IMR-90 (cell line): ENCODE results near the gene CDC25B. TPM values are rescaled to one million over a fixed set of nuclear protein-coding genes. Genes with fewer than 3 reads are reported as not detected.

Experiments used
- ATAC-seq: fragments of 200-7000 bp; cut with Tn5 transposase; 2 replicates; pipeline ENCODE4 v1.9.1; 2020; ENCODE audit warnings: low read depth, mild to moderate bottlenecking, moderate library complexity
- BruUV-seq: library from RNA; stranded (reverse); fragments of 400-500 nt; replicated peaks from 2 replicates; lab custom pipeline; 2021; lab: Mats Ljungman, UMichigan
- CTCF ChIA-PET: fragments of 300-600 bp; formaldehyde crosslinking; extraction: SDS; loops from one replicate; lab custom pipeline; 2021; ENCODE audit warnings: antibody characterized with exemption; lab: Yijun Ruan, JAX
- POLR2A ChIA-PET: fragments of 300-600 bp; sonication (Branson Sonifier 250); formaldehyde crosslinking; loops from one replicate; lab custom pipeline; 2022; ENCODE audit warnings: antibody characterized with exemption; ENCODE audit not compliant: unreplicated experiment; lab: Charles Lee
- DNase-seq: peaks from one replicate; pipeline ENCODE4 v3.0.0; 2013
- H2AFZ ChIP-seq: replicated peaks from 2 replicates; pipeline ENCODE3; 2013; ENCODE audit warnings: low read length, mild to moderate bottlenecking; ENCODE audit not compliant: poor library complexity
- H2AK5ac ChIP-seq: 2 replicates; pipeline ENCODE4 v1.6.1; 2013; ENCODE audit warnings: low read depth, low read length, inconsistent platforms
- H2AK9ac ChIP-seq: replicated peaks from 2 replicates; pipeline ENCODE3; 2013; ENCODE audit warnings: mild to moderate bottlenecking, low read depth, low read length, moderate library complexity; ENCODE audit not compliant: poor library complexity
- H2BK120ac ChIP-seq: 2 replicates; pipeline ENCODE4 v1.6.1; 2013; ENCODE audit warnings: low read depth, low read length, inconsistent platforms
- H2BK15ac ChIP-seq: 3 replicates; pipeline ENCODE4 v1.6.1; 2013; ENCODE audit warnings: low read depth, low read length, inconsistent platforms
- H2BK20ac ChIP-seq: 2 replicates; pipeline ENCODE4 v1.6.1; 2013; ENCODE audit warnings: low read depth, mild to moderate bottlenecking, inconsistent platforms, low read length, moderate library complexity
- H2BK5ac ChIP-seq: 2 replicates; pipeline ENCODE4 v1.6.1; 2013; ENCODE audit warnings: mild to moderate bottlenecking, low read depth, low read length, inconsistent platforms; ENCODE audit not compliant: poor library complexity, severe bottlenecking
- H3K14ac ChIP-seq: replicated peaks from 2 replicates; pipeline ENCODE4 v1.6.1; 2013; ENCODE audit warnings: low read depth, low read length, inconsistent platforms
- H3K18ac ChIP-seq: 2 replicates; pipeline ENCODE4 v1.6.1; 2013; ENCODE audit warnings: low read depth, low read length, control low read depth
- H3K23ac ChIP-seq: 2 replicates; pipeline ENCODE4 v1.6.1; 2013; ENCODE audit warnings: low read depth, low read length, inconsistent platforms
- H3K27ac ChIP-seq: 2 replicates; pipeline ENCODE4 v1.5.1; 2013; ENCODE audit warnings: mild to moderate bottlenecking, control low read depth, low read length; ENCODE audit not compliant: insufficient read depth
- H3K27me3 ChIP-seq: 2 replicates; pipeline ENCODE4 v1.6.1; 2013; ENCODE audit warnings: low read length; ENCODE audit not compliant: control insufficient read depth, insufficient read depth
- H3K36me3 ChIP-seq: 2 replicates; pipeline ENCODE4 v1.6.1; 2013; ENCODE audit warnings: low read length, mixed read lengths; ENCODE audit not compliant: control insufficient read depth, insufficient read depth
- H3K4ac ChIP-seq: 2 replicates; pipeline ENCODE4 v1.6.1; 2013; ENCODE audit warnings: low read depth, low read length, inconsistent platforms
- H3K4me1 ChIP-seq: 2 replicates; pipeline ENCODE4 v1.6.1; 2013; ENCODE audit warnings: low read length, mixed read lengths; ENCODE audit not compliant: control insufficient read depth, insufficient read depth
- H3K4me2 ChIP-seq: 2 replicates; pipeline ENCODE4 v1.6.1; 2013; ENCODE audit warnings: low read depth, mild to moderate bottlenecking, control low read depth, low read length, moderate library complexity
- H3K4me3 ChIP-seq: 2 replicates; pipeline ENCODE4 v1.5.1; 2013; ENCODE audit warnings: low read depth, mild to moderate bottlenecking, control low read depth, low read length, moderate library complexity; ENCODE audit not compliant: insufficient read depth
- H3K56ac ChIP-seq: 2 replicates; pipeline ENCODE4 v1.6.1; 2013; ENCODE audit warnings: low read length, inconsistent platforms; ENCODE audit not compliant: insufficient read depth; ENCODE audit errors: extremely low read depth
- H3K79me1 ChIP-seq, 2 experiments: 2 replicates each; pipeline ENCODE4 v1.6.1; 2013; ENCODE audit warnings: low read length in 2 of 2, inconsistent platforms in 1 of 2, low read depth in 1 of 2
- H3K9ac ChIP-seq: 2 replicates; pipeline ENCODE4 v1.6.1; 2013; ENCODE audit warnings: low read depth, low read length, control low read depth
- H3K9me1 ChIP-seq: 2 replicates; pipeline ENCODE4 v1.6.1; 2013; ENCODE audit warnings: low read length, inconsistent platforms; ENCODE audit not compliant: insufficient read depth
- H3K9me3 ChIP-seq: 2 replicates; pipeline ENCODE4 v1.6.1; 2013; ENCODE audit warnings: low read length; ENCODE audit not compliant: control insufficient read depth, insufficient read depth
- H4K20me1 ChIP-seq: 2 replicates; pipeline ENCODE4 v1.6.1; 2013; ENCODE audit warnings: low read length, inconsistent platforms; ENCODE audit not compliant: insufficient read depth
- H4K5ac ChIP-seq: 2 replicates; pipeline ENCODE4 v1.6.1; 2013; ENCODE audit warnings: mild to moderate bottlenecking, low read depth, low read length, control low read depth
- H4K8ac ChIP-seq, 2 experiments: 2 replicates each; pipeline ENCODE4 v1.6.1; 2013; ENCODE audit warnings: low read depth in 2 of 2, low read length in 2 of 2, control low read depth in 1 of 2, inconsistent platforms in 1 of 2
- H4K91ac ChIP-seq: 2 replicates; pipeline ENCODE4 v1.6.1; 2013; ENCODE audit warnings: low read depth, low read length, inconsistent platforms; ENCODE audit not compliant: insufficient read depth
- CEBPB ChIP-seq: IDR thresholded peaks from 2 replicates; pipeline ENCODE4 v1.6.1; 2012; ENCODE audit warnings: low read depth, low read length, improper control_type of control experiment
- CTCF ChIP-seq: conservative IDR thresholded peaks from 2 replicates; pipeline ENCODE4 v1.5.1; 2012; ENCODE audit warnings: mild to moderate bottlenecking, low read depth, low read length, improper control_type of control experiment
- FOS ChIP-seq: fragments of 150-350 bp; IDR thresholded peaks from 2 replicates; pipeline ENCODE4 v1.6.1; 2016; ENCODE audit warnings: low read depth, low read length
- POLR2A ChIP-seq: IDR thresholded peaks from 2 replicates; pipeline ENCODE4 v1.6.1; 2012; ENCODE audit warnings: mild to moderate bottlenecking, low read depth, low read length
- RFX5 ChIP-seq: IDR thresholded peaks from 2 replicates; pipeline ENCODE4 v1.8.0; 2012; ENCODE audit warnings: low read depth, mild to moderate bottlenecking, low read length, moderate library complexity
- WGBS, 2 experiments: methylation state at CpG; one replicate each; pipeline versions ENCODE4 v1.1.5 to v1.1.7; 2013; ENCODE audit warnings: missing lambda C conversion rate in 2 of 2; ENCODE audit not compliant: insufficient read length in 1 of 2; ENCODE audit errors: extremely low coverage in 2 of 2; 5-methylcytosine and 5-hydroxymethylcytosine counted together
- dilution Hi-C: fragments of 300-500 bp; cut with HindIII; formaldehyde crosslinking; loops from one replicate; pipeline ENCODE4 v1.14.3; 2018; ENCODE audit warnings: low sequenced_read_pairs; ENCODE audit not compliant: unreplicated experiment
- in situ Hi-C: fragments of 300-500 bp; cut with MboI; formaldehyde crosslinking; loops from 3 replicates; pipeline ENCODE4 v1.14.3; 2019; ENCODE audit warnings: low sequenced_read_pairs, inconsistent platforms, mixed read lengths
- intact Hi-C: fragments of 100-400 bp; cut with micrococcal nuclease; formaldehyde crosslinking; loops from 2 replicates; pipeline ENCODE4 v1.10.0; 2022
- polyA plus RNA-seq, 3 experiments: library from polyadenylated mRNA; depleted of rRNA; stranded (reverse); fragments of >200 nt; gene quantifications; 2 replicates each; pipeline ENCODE4 v1.2.3, GENCODE V29; 2012; ENCODE audit warnings: low replicate concordance in 1 of 3
- total RNA-seq: library from RNA; depleted of rRNA; stranded (reverse); fragments of >200 nt; gene quantifications from 2 replicates; pipeline ENCODE4 v1.2.3, GENCODE V29; 2012

Gene CDC25B
- total and polyA plus RNA-seq, 2 of the 4 experiments (the other 2 are of a cell fraction) = 14.5 to 50.5 TPM

GRCh38 chr20:3767110-3767426 lies 29.0 kb upstream of the CDC25B start:
- no peak for ATAC-seq
- Histone ChIP-seq H3K79me1 (peaks cover 13 to 29% of the 10 kb centered on the region in 2 experiments), H4K5ac (no peak overlapping the region), H3K4me1 (peaks cover 11% of the 10 kb centered on the region), H3K27ac (peak overlapping the region; percentile 36; the same call in 1 of the 2 replicates), H4K20me1 (no peaks in the 10 kb centered on the region; the same call in 1 of the 2 replicates), H3K9ac (peak overlapping the region; percentile 71), H2BK15ac (no peak overlapping the region), H3K27me3 (no peaks in the 10 kb centered on the region), H3K18ac (no peak overlapping the region), H3K56ac (no peak overlapping the region), H3K9me3 (no peaks in the 10 kb centered on the region), H3K9me1 (no peaks in the 10 kb centered on the region; the same call in 1 of the 2 replicates), H2BK20ac (no peak overlapping the region), H4K8ac (peak overlapping the region; percentile 31 to 50; a peak in 2 of 4 replicates), H3K4ac (peak overlapping the region; percentile 1; the same call in 1 of the 2 replicates), H3K4me2 (peak overlapping the region; percentile 99), H2BK120ac (no peak overlapping the region), H4K91ac (no peak overlapping the region), H2AK9ac (peak overlapping the region; percentile 94), H2BK5ac (no peak overlapping the region), H2AK5ac (peak overlapping the region; percentile 76), H3K23ac (peak overlapping the region; percentile 66; the same call in 1 of the 2 replicates), H3K36me3 (no peaks in the 10 kb centered on the region), H2AFZ (peak overlapping the region; percentile 96), H3K4me3 (peak overlapping the region; percentile 63), H3K14ac (no peak overlapping the region; the same call in 1 of the 2 replicates)
- no peak for TF ChIP-seq POLR2A
- TF ChIP-seq FOS = no peak
- no peak for TF ChIP-seq RFX5
- TF ChIP-seq CTCF = no peak
- no peak for TF ChIP-seq CEBPB
- no peak for DNase-seq
- intact Hi-C loops = loop anchor here (5.0 kb wide), 1 partner anchor 90 kb away; no protein-coding TSS in a partner anchor
- dilution Hi-C loops = no loop called here
- in situ Hi-C loops = no loop called here
- 0% methylated on average over 2 of the region's 21 CpGs; no CpG with 5 or more reads in 1 of the 2 experiments for WGBS, 2 experiments
- BruUV-seq = no TSS peak
- ChIA-PET POLR2A (no interaction called here), CTCF (no interaction called here)
